WTC11 (cell line): ENCODE data around the gene PRAF2.

Source experiments
- CBFB ChIP-seq: sonication (generic); formaldehyde crosslinking; IDR thresholded peaks from 2 replicates; pipeline ENCODE4 v1.8.1; 2022; ENCODE audit warnings: mild to moderate bottlenecking, low read depth, missing genetic modification reagents
- CREB1 ChIP-seq: sonication (generic); formaldehyde crosslinking; IDR thresholded peaks from 2 replicates; pipeline ENCODE4 v1.8.0; 2023; ENCODE audit warnings: mild to moderate bottlenecking, missing genetic modification reagents
- ELF4 ChIP-seq: sonication (generic); formaldehyde crosslinking; IDR thresholded peaks from 2 replicates; pipeline ENCODE4 v1.8.1; 2022; ENCODE audit warnings: low read depth, mild to moderate bottlenecking, moderate library complexity, missing genetic modification reagents
- ESRRA ChIP-seq: sonication (generic); formaldehyde crosslinking; IDR thresholded peaks from 2 replicates; pipeline ENCODE4 v1.8.1; 2022; ENCODE audit warnings: mild to moderate bottlenecking, missing genetic modification reagents, borderline replicate concordance
- ETV6 ChIP-seq: sonication (generic); formaldehyde crosslinking; IDR thresholded peaks from 2 replicates; pipeline ENCODE4 v1.8.1; 2022; ENCODE audit warnings: mild to moderate bottlenecking, missing genetic modification reagents
- FOXK1 ChIP-seq: sonication (generic); formaldehyde crosslinking; IDR thresholded peaks from 2 replicates; pipeline ENCODE4 v1.8.0; 2022; ENCODE audit warnings: mild to moderate bottlenecking, moderate library complexity, missing genetic modification reagents
- MAX ChIP-seq: sonication (generic); formaldehyde crosslinking; IDR thresholded peaks from 2 replicates; pipeline ENCODE4 v1.8.0; 2022; ENCODE audit warnings: mild to moderate bottlenecking, missing genetic modification reagents
- NFYB ChIP-seq: sonication (generic); formaldehyde crosslinking; conservative IDR thresholded peaks from 2 replicates; pipeline ENCODE4 v1.8.0; 2022; ENCODE audit warnings: low read depth, missing genetic modification reagents
- STAT6 ChIP-seq: sonication (generic); formaldehyde crosslinking; conservative IDR thresholded peaks from 2 replicates; pipeline ENCODE4 v1.8.1; 2023; ENCODE audit warnings: mild to moderate bottlenecking, low read depth, missing genetic modification reagents, moderate library complexity
- TEAD1 ChIP-seq: sonication (generic); formaldehyde crosslinking; IDR thresholded peaks from 2 replicates; pipeline ENCODE4 v1.8.0; 2022; ENCODE audit warnings: mild to moderate bottlenecking, missing genetic modification reagents
- TP53 ChIP-seq: sonication (generic); formaldehyde crosslinking; IDR thresholded peaks from 2 replicates; pipeline ENCODE4 v1.8.1; 2023; ENCODE audit warnings: mild to moderate bottlenecking, missing genetic modification reagents
- ZNF219 ChIP-seq: sonication (generic); formaldehyde crosslinking; IDR thresholded peaks from 2 replicates; pipeline ENCODE4 v1.8.0; 2023; ENCODE audit warnings: missing genetic modification reagents, mild to moderate bottlenecking, borderline replicate concordance
- TF ChIP-seq, protein P1 (sequence below): fragments of 200-600 bp; IDR thresholded peaks from 2 replicates; pipeline ENCODE4 v1.8.0; 2022; ENCODE audit warnings: antibody characterized with exemption
- TF ChIP-seq, protein P2 (sequence below): sonication (generic); formaldehyde crosslinking; IDR thresholded peaks from 2 replicates; pipeline ENCODE4 v1.8.1; 2023; ENCODE audit warnings: mild to moderate bottlenecking, missing genetic modification reagents, moderate library complexity

DNA sequence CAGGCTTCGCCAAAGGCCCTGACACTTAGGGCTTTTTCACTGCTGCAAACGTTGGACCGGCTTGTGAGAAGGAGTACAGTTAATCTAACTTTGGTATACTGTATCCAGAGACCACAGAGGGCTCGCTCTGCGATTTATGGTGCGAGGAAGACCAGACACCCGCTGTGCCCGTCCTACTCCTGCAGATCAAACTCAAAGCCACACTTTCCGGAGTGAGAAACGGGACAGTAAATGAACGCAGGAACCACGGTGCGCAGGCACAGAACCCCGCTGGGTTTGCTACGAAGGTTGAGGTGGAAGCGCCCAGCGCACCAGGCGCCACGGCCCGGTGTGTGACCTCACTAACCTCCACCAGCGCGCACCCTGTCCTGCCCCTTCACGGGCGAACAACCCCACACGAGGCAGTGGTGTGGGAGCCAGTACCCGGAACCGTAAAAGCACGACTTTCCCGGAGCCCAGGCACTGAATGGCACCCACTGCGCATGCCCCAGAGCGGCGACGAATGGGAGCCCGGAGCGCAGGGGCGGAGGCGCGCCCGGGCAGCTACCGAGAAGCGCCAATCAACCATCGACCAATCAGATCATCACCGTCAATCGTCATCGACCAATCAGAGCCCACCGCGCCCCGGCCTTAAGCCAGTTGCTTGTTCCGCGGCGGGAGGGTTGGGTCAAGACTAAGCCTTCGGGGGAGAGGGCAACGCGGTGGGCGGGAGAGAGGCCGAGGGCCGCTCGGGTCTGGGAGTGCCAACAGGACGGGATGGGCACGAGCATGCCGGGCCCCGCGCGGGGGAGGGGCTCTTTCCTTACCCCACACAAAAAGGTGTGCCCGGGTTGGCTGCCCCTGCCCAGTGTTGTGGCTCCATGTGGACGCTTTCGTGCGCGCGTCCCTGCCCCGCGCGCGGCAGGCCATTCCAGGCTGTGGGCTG is 27.2 kb upstream of the PRAF2 start:
- TF ChIP-seq ETV6 (CRISPR knock-in tag) (no peak), NFYB (CRISPR knock-in tag) (peak; percentile 94), STAT6 (CRISPR knock-in tag) (no peak), CREB1 (CRISPR knock-in tag) (no peak), TP53 (no peak), CBFB (no peak), ELF4 (no peak), ESRRA (no peak), ZNF219 (CRISPR knock-in tag) (no peak), MAX (CRISPR knock-in tag) (peak; percentile 49), TEAD1 (no peak), FOXK1 (no peak)
- TF ChIP-seq, protein P1, sequence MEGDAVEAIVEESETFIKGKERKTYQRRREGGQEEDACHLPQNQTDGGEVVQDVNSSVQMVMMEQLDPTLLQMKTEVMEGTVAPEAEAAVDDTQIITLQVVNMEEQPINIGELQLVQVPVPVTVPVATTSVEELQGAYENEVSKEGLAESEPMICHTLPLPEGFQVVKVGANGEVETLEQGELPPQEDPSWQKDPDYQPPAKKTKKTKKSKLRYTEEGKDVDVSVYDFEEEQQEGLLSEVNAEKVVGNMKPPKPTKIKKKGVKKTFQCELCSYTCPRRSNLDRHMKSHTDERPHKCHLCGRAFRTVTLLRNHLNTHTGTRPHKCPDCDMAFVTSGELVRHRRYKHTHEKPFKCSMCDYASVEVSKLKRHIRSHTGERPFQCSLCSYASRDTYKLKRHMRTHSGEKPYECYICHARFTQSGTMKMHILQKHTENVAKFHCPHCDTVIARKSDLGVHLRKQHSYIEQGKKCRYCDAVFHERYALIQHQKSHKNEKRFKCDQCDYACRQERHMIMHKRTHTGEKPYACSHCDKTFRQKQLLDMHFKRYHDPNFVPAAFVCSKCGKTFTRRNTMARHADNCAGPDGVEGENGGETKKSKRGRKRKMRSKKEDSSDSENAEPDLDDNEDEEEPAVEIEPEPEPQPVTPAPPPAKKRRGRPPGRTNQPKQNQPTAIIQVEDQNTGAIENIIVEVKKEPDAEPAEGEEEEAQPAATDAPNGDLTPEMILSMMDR, result no peak
- TF ChIP-seq, protein P2, sequence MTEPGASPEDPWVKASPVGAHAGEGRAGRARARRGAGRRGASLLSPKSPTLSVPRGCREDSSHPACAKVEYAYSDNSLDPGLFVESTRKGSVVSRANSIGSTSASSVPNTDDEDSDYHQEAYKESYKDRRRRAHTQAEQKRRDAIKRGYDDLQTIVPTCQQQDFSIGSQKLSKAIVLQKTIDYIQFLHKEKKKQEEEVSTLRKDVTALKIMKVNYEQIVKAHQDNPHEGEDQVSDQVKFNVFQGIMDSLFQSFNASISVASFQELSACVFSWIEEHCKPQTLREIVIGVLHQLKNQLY (CRISPR knock-in tag), result no peak
